ENCODE results near the gene CCDC38. TPM values are rescaled to one million over a fixed set of nuclear protein-coding genes. Genes with fewer than 3 reads are reported as not detected.

CCDC38 gene
- total and polyA plus RNA-seq, 9 of the 15 experiments (the other 6 are each of a cell fraction or from before 2014, with no cell fraction given), result not detected

DNA sequence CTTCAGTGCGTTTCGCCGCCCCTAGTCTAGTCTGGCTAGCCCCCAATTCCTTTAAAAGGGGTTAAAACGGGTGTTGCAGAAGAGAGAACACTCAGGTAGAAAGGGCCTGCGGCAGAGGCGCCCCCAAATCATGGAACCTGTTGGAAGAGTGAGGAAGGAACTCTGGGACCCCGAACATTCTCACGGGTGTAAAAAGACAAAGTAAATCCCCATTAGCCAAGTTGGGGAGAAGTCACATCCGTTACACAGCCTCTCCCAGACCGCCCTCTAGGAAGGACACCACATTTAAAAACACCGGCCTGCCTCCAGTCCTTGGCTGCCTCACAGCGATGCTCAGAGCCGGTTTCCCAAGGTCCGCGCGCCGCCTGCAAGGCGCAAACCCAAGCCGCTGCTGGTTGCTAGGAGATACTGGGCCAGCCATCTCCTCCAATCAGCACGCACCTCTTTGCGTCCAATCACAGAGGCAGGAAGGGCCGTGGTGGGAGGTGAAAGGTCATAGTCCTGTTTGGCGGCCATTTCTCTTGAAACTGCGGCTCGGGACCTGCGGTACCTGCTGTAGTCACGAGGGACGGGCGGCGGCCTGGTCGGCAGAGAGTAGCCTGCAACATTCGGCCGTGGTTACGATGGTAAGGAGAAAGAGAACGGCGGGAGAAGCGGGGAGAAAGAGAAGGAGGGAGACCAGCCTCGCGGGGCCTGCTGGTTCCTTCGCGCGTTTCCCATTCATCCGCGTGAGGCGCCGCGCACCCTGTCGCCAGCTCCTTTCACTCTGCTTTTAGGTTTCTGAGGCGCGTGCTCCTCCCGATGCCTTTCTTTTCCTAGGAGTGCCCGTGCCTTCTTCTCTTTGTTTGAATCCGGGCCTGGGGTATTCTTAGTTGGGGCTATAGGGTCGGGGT, 83.7 kb downstream of the CCDC38 start, which contains the start of gene SNRPF (continued):
- TF ChIP-seq, protein P1, sequence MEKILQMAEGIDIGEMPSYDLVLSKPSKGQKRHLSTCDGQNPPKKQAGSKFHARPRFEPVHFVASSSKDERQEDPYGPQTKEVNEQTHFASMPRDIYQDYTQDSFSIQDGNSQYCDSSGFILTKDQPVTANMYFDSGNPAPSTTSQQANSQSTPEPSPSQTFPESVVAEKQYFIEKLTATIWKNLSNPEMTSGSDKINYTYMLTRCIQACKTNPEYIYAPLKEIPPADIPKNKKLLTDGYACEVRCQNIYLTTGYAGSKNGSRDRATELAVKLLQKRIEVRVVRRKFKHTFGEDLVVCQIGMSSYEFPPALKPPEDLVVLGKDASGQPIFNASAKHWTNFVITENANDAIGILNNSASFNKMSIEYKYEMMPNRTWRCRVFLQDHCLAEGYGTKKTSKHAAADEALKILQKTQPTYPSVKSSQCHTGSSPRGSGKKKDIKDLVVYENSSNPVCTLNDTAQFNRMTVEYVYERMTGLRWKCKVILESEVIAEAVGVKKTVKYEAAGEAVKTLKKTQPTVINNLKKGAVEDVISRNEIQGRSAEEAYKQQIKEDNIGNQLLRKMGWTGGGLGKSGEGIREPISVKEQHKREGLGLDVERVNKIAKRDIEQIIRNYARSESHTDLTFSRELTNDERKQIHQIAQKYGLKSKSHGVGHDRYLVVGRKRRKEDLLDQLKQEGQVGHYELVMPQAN (IDR thresholded peaks at IDR 0.05; ENCODE audit: borderline replicate concordance), result peak; percentile 90; the same call in 1 of the 2 replicates
- TF ChIP-seq NR4A1 (CRISPR knock-in tag; IDR thresholded peaks at IDR 0.05) (no peak), NR4A1 (tag; IDR thresholded peaks at IDR 0.05) (no peak), CHD2 (IDR thresholded peaks at IDR 0.05; ENCODE audit: low read depth, low read length) (peak; percentile 88), SUPT5H (IDR thresholded peaks at IDR 0.05) (peak; percentile 91), RAD51 (IDR thresholded peaks at IDR 0.05; ENCODE audit: borderline replicate concordance, low read depth) (no peak), BRCA1 (IDR thresholded peaks at IDR 0.05) (no peak), BRCA1 (CRISPR knock-in tag; IDR thresholded peaks at IDR 0.05) (no peak), ESRRA (IDR thresholded peaks at IDR 0.05; ENCODE audit: borderline replicate concordance, low read depth) (peak; percentile 17; the same call in 1 of the 2 replicates), CREB1 (IDR thresholded peaks at IDR 0.05) (no peak), CREB1 (CRISPR knock-in tag; IDR thresholded peaks at IDR 0.05) (peak; percentile 35; the same call in 1 of the 2 replicates), ZNF695 (CRISPR knock-in tag; IDR thresholded peaks at IDR 0.05) (no peak), MNT (conservative IDR thresholded peaks at IDR 0.05) (peak; percentile 57 to 87), MBD1 (CRISPR knock-in tag; IDR thresholded peaks at IDR 0.05) (0 out of 2 replicates have a peak, but pooled peaks have one; percentile 56), C11orf30 (IDR thresholded peaks at IDR 0.05; ENCODE audit: low read depth) (peak; percentile 93), STAT5A (IDR thresholded peaks at IDR 0.05; ENCODE audit: borderline replicate concordance, low read length) (no peak), NR2C2 (CRISPR knock-in tag; IDR thresholded peaks at IDR 0.05) (peak; percentile 100), NR2C2 (tag; IDR thresholded peaks at IDR 0.05) (peak; percentile 100), RBFOX2 (IDR thresholded peaks at IDR 0.05; ENCODE audit: low read depth, low read length) (peak; percentile 95)
- TF ChIP-seq, protein P2, sequence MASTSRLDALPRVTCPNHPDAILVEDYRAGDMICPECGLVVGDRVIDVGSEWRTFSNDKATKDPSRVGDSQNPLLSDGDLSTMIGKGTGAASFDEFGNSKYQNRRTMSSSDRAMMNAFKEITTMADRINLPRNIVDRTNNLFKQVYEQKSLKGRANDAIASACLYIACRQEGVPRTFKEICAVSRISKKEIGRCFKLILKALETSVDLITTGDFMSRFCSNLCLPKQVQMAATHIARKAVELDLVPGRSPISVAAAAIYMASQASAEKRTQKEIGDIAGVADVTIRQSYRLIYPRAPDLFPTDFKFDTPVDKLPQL (IDR thresholded peaks at IDR 0.05; ENCODE audit: extremely low read depth, insufficient read length), result no peak
- TF ChIP-seq, protein P3, sequence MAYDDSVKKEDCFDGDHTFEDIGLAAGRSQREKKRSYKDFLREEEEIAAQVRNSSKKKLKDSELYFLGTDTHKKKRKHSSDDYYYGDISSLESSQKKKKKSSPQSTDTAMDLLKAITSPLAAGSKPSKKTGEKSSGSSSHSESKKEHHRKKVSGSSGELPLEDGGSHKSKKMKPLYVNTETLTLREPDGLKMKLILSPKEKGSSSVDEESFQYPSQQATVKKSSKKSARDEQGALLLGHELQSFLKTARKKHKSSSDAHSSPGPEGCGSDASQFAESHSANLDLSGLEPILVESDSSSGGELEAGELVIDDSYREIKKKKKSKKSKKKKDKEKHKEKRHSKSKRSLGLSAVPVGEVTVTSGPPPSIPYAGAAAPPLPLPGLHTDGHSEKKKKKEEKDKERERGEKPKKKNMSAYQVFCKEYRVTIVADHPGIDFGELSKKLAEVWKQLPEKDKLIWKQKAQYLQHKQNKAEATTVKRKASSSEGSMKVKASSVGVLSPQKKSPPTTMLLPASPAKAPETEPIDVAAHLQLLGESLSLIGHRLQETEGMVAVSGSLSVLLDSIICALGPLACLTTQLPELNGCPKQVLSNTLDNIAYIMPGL (CRISPR knock-in tag; IDR thresholded peaks at IDR 0.05), result 0 out of 2 replicates have a peak, but pooled peaks have one; percentile 25
